ENCODE data around the gene IFIT3. TPM values are rescaled to one million over a fixed set of nuclear protein-coding genes. Genes with fewer than 3 reads are reported as not detected.

The IFIT3 gene
- total and polyA plus RNA-seq, 2 of the 8 experiments (the other 6 are each of a cell fraction or from before 2014, with no cell fraction given), result 0.12 to 0.84 TPM

- TF ChIP-seq EGR1 (IDR thresholded peaks at IDR 0.05; ENCODE audit: borderline replicate concordance, low read depth, low read length) (no peak), RXRA (IDR thresholded peaks at IDR 0.05; ENCODE audit: insufficient read depth, low read depth, low read length) (no peak)
These were observed 25.0 kb downstream of the IFIT3 start (continued) for GRCh38 chr10:89352802-89353201.
